Measurements from ENCODE around the gene PCDHGA4. TPM values are rescaled to one million over a fixed set of nuclear protein-coding genes. Genes with fewer than 3 reads are reported as not detected.
"Not testable (repeated sequence)": the region's sequence is repeated elsewhere in the genome, so short reads cannot be mapped to it uniquely, and the experiment has no call there.

The PCDHGA4 gene
- polyA plus RNA-seq, 6 donors from 2014 or later, result 0.14 to 0.16 TPM; not detected in 4

DNA sequence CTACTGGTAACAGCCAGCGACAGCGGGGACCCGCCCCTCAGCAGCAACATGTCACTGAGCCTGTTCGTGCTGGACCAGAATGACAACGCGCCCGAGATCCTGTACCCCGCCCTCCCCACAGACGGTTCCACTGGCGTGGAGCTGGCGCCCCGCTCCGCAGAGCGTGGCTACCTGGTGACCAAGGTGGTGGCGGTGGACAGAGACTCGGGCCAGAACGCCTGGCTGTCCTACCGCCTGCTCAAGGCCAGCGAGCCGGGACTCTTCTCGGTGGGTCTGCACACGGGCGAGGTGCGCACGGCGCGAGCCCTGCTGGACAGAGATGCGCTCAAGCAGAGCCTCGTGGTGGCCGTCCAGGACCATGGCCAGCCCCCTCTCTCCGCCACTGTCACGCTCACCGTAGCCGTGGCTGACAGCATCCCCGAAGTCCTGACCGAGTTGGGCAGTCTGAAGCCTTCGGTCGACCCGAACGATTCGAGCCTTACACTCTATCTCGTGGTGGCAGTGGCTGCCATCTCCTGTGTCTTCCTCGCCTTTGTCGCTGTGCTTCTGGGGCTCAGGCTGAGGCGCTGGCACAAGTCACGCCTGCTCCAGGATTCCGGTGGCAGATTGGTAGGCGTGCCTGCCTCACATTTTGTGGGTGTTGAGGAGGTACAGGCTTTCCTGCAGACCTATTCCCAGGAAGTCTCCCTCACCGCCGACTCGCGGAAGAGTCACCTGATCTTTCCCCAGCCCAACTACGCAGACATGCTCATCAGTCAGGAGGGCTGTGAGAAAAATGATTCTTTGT lies 39.8 kb downstream of the PCDHGA4 start:
- Mint-ChIP-seq H3K36me3 (peaks cover 16 to 21% of the 10 kb centered on the region in 2 donors), H3K9me3 (peaks cover 4 to 71% (median 38%) of the 10 kb centered on the region in 7 donors), H3K4me3 (peak overlapping the region in 1 of 8 donors; percentile 16), H3K27ac (peak overlapping the region in 2 of 6 donors; percentile 24 to 79), H3K27me3 (peaks cover 52 to 75% (median 55%) of the 10 kb centered on the region in 3 donors)
- ATAC-seq (ENCODE audit: low read depth in 2 of 2); H3K4me1 Mint-ChIP-seq; DNase-seq: not testable (repeated sequence)

DNA sequence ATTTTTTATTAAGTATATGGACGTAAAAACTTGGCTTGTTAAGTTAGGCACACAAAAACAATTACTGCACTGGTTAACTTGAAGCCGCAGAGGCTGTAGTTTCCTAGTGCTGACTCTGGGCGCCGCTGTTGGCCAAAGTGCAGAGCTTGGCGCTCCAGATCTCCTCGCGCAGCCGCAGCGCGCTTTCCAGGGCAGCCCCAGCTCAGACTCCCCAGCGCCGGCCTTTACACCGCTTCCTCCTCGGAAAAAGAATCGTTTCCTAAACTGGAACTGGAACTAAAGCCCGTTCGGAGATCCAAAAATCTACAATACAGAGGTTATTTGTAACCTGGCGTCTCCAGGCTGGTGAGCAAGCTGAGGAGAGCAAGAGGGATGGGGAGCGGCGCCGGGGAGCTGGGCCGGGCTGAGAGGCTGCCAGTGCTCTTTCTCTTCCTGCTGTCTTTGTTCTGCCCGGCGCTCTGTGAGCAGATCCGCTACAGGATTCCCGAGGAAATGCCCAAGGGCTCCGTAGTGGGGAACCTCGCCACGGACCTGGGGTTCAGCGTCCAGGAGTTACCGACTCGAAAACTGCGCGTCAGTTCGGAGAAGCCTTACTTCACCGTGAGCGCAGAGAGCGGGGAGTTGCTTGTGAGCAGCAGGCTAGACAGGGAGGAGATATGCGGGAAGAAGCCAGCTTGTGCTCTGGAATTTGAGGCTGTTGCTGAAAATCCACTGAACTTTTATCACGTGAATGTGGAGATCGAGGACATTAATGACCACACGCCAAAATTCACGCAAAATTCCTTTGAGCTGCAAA lies 43.1 kb downstream of the PCDHGA4 start, which contains the start of gene PCDHGB5:
TSS of gene PCDHGB5 (plus strand) at position 192 of the 796 bp plus-strand sequence. CDS start at position 373, 181 bp downstream.
- Mint-ChIP-seq H3K27ac (peak within 1 kb of the TSS in 1 of 6 donors; percentile 63), H3K9me3 (peaks cover 4 to 60% (median 34%) of the 10 kb centered on the region in 7 donors), H3K4me3 (peak within 1 kb of the TSS; percentile 2 to 83 (median 42)), H3K36me3 (peaks cover 12 to 19% of the 10 kb centered on the region in 2 donors), H3K27me3 (peaks cover 47 to 74% (median 52%) of the 10 kb centered on the region in 3 donors)
- ATAC-seq (ENCODE audit: low read depth in 2 of 2), result peak; percentile 58 to 61
- H3K4me1 Mint-ChIP-seq, DNase-seq: not testable (repeated sequence)

DNA sequence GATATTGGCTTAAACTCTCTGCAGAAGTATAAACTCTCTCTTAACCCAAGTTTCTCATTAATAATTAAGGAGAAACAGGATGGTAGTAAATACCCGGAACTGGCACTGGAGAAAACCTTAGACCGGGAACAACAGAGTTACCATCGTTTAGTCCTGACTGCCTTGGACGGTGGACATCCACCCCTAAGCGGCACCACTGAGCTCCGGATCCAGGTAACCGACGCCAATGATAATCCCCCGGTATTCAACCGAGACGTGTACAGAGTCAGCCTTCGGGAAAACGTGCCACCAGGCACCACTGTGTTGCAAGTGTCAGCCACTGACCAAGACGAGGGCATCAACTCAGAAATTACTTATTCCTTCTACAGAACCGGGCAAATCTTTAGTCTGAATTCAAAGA lies 43.8 kb downstream of the PCDHGA4 start:
- peaks cover 50 to 74% (median 57%) of the 10 kb centered on the region in 3 donors for H3K27me3 Mint-ChIP-seq
- DNase-seq (no peak), ATAC-seq (ENCODE audit: low read depth in 2 of 2) (no peak)
- peak overlapping the region in 1 of 6 donors; percentile 63 for H3K27ac Mint-ChIP-seq
- H3K36me3 Mint-ChIP-seq, result peaks cover 9 to 25% of the 10 kb centered on the region in 2 donors
- peaks cover 4 to 61% (median 35%) of the 10 kb centered on the region in 7 donors for H3K9me3 Mint-ChIP-seq
- H3K4me3 Mint-ChIP-seq, result peak overlapping the region in 1 of 8 donors; percentile 29
- H3K4me1 Mint-ChIP-seq, result peaks cover 0 to 3% (median 0%) of the 10 kb centered on the region in 3 donors

DNA sequence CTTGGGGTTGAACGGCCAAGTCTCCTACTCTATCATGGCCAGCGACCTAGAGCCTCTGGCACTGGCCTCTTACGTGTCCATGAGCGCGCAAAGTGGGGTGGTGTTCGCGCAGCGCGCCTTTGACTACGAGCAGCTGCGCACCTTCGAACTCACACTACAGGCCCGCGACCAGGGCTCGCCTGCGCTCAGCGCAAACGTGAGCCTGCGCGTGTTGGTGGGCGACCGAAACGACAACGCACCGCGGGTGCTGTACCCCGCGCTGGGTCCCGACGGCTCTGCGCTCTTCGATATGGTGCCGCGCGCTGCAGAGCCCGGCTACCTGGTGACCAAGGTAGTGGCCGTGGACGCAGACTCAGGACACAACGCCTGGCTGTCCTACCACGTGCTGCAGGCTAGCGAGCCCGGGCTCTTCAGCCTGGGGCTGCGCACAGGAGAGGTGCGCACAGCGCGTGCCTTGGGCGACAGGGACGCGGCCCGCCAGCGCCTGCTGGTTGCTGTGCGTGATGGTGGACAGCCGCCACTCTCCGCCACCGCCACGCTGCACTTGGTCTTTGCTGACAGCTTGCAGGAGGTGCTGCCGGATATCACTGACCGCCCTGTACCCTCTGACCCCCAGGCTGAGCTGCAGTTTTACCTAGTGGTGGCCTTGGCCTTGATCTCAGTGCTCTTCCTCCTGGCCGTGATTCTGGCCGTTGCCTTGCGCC lies 44.9 kb downstream of the PCDHGA4 start:
- ATAC-seq (ENCODE audit: low read depth in 2 of 2) (no peak), DNase-seq (no peak)
- peaks cover 52 to 76% (median 58%) of the 10 kb centered on the region in 3 donors for H3K27me3 Mint-ChIP-seq
- peaks cover 4 to 27% of the 10 kb centered on the region in 2 donors for H3K36me3 Mint-ChIP-seq
- H3K9me3 Mint-ChIP-seq, result peaks cover 4 to 56% (median 35%) of the 10 kb centered on the region in 7 donors
- H3K4me1 Mint-ChIP-seq, result peaks cover 0 to 3% (median 0%) of the 10 kb centered on the region in 3 donors
- H3K27ac Mint-ChIP-seq, result peak overlapping the region in 3 of 6 donors; percentile 58 to 92 (median 81)
- H3K4me3 Mint-ChIP-seq, result peak overlapping the region in 2 of 8 donors; percentile 20 to 30

DNA sequence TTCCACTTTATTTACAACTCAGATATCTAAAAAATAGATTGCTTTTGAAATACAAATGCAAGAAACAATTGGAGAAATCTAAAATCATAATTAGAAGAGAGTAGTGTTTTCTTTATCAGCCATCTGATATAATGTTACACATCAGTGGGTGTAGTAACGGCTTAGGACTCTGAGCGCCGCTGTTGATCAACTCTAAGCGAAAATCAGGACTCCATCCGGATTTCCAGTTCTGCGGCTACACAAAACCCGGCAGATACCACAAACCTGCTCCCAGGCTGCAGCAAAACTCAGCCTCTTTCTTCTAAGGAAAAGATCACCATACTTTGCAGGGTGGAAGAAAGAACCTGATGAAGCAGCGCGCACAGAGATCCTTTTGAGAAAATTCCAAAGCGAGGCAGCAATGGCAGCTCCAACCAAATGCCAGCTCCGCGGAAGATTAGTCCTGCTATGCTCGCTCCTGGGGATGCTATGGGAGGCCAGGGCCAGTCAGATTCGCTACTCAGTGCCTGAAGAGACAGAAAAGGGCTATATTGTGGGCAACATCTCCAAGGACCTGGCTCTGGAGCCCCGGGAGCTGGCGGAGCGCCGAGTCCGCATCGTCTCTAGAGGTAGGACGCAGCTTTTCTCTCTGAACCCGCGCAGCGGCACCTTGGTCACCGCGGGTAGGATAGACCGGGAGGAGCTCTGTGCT lies 47.9 kb downstream of the PCDHGA4 start, which contains the start of gene PCDHGA9:
TSS of gene PCDHGA9 (plus strand) at position 226 of the 691 bp plus-strand sequence. CDS start at position 401, 175 bp downstream.
- H3K4me3 Mint-ChIP-seq, result peak within 1 kb of the TSS; percentile 65 to 89 (median 78)
- H3K27ac Mint-ChIP-seq, result peak within 1 kb of the TSS in 2 of 6 donors; percentile 56 to 82
- H3K4me1 Mint-ChIP-seq, result peaks cover 0 to 5% (median 3%) of the 10 kb centered on the region in 3 donors
- H3K9me3 Mint-ChIP-seq, result peaks cover 4 to 61% (median 42%) of the 10 kb centered on the region in 7 donors
- peaks cover 4 to 37% of the 10 kb centered on the region in 2 donors for H3K36me3 Mint-ChIP-seq
- ATAC-seq (ENCODE audit: low read depth in 2 of 2), result no peak
- H3K27me3 Mint-ChIP-seq, result peaks cover 57 to 78% (median 69%) of the 10 kb centered on the region in 3 donors
- no peak for DNase-seq

DNA sequence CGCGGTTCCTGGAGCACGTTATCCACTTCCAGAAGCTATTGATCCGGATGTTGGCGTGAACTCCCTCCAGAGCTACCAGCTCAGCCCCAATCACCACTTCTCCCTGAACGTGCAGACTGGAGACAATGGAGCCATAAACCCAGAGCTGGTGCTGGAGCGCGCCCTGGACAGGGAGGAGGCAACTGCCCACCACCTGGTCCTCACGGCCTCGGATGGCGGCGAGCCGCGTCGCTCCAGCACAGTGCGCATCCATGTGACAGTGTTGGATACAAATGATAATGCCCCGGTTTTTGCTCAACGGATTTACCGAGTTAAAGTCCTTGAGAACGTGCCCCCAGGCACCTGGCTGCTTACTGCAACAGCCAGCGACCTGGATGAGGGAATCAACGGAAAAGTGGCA lies 48.6 kb downstream of the PCDHGA4 start:
- ATAC-seq (ENCODE audit: low read depth in 2 of 2), result no peak
- Mint-ChIP-seq H3K9me3 (peaks cover 4 to 68% (median 46%) of the 10 kb centered on the region in 7 donors), H3K36me3 (peaks cover 4 to 42% of the 10 kb centered on the region in 2 donors), H3K4me1 (peaks cover 0 to 12% (median 3%) of the 10 kb centered on the region in 3 donors), H3K27ac (peak overlapping the region in 2 of 6 donors; percentile 24 to 81), H3K4me3 (peak overlapping the region in 3 of 8 donors; percentile 5 to 75 (median 18)), H3K27me3 (peaks cover 59 to 84% (median 74%) of the 10 kb centered on the region in 3 donors)
- DNase-seq, result no peak

Other genes with a start within 250 kb of the PCDHGA4 start
- not detected for gene PCDHB4, start 233.2 kb upstream of the PCDHGA4 start, polyA plus RNA-seq (ENCODE audit: low read depth in 6 of 6)
- gene PCDHB5, start 219.8 kb upstream of the PCDHGA4 start, polyA plus RNA-seq (ENCODE audit: low read depth in 6 of 6), result under 1 TPM in 2 of 6 donors, not detected in 4; 0.08 to 0.43 TPM
- gene PCDHB6, start 205.0 kb upstream of the PCDHGA4 start, polyA plus RNA-seq (ENCODE audit: low read depth in 6 of 6), result not detected
- gene PCDHB7, start 182.4 kb upstream of the PCDHGA4 start, polyA plus RNA-seq (ENCODE audit: low read depth in 6 of 6), result not detected
- gene PCDHB8, start 177.2 kb upstream of the PCDHGA4 start, polyA plus RNA-seq (ENCODE audit: low read depth in 6 of 6), result not detected
- not detected for gene PCDHB16, start 172.6 kb upstream of the PCDHGA4 start, polyA plus RNA-seq (ENCODE audit: low read depth in 6 of 6)
- not detected for gene PCDHB9, start 167.9 kb upstream of the PCDHGA4 start, polyA plus RNA-seq (ENCODE audit: low read depth in 6 of 6)
- not detected for gene PCDHB10, start 162.7 kb upstream of the PCDHGA4 start, polyA plus RNA-seq (ENCODE audit: low read depth in 6 of 6)
- gene PCDHB11, start 155.4 kb upstream of the PCDHGA4 start, polyA plus RNA-seq (ENCODE audit: low read depth in 6 of 6), result not detected
- not detected for gene PCDHB12, start 146.3 kb upstream of the PCDHGA4 start, polyA plus RNA-seq (ENCODE audit: low read depth in 6 of 6)
- gene PCDHB13, start 141.1 kb upstream of the PCDHGA4 start, polyA plus RNA-seq (ENCODE audit: low read depth in 6 of 6), result not detected
- not detected for gene PCDHB14, start 131.7 kb upstream of the PCDHGA4 start, polyA plus RNA-seq (ENCODE audit: low read depth in 6 of 6)
- not detected for gene PCDHB15, start 109.6 kb upstream of the PCDHGA4 start, polyA plus RNA-seq (ENCODE audit: low read depth in 6 of 6)
- gene SLC25A2, start 51.0 kb upstream of the PCDHGA4 start, polyA plus RNA-seq (ENCODE audit: low read depth in 6 of 6), result under 1 TPM in 1 of 6 donors, not detected in 5; 0.20 TPM
- gene TAF7, start 34.2 kb upstream of the PCDHGA4 start, polyA plus RNA-seq (ENCODE audit: low read depth in 6 of 6), result 100 to 1,000 TPM; 270 to 315 (median 285) TPM
- gene PCDHGA1, start 24.5 kb upstream of the PCDHGA4 start, polyA plus RNA-seq (ENCODE audit: low read depth in 6 of 6), result not detected
- not detected for gene PCDHGA2, start 16.3 kb upstream of the PCDHGA4 start, polyA plus RNA-seq (ENCODE audit: low read depth in 6 of 6)
- gene PCDHGA3, start 11.2 kb upstream of the PCDHGA4 start, polyA plus RNA-seq (ENCODE audit: low read depth in 6 of 6), result not detected
- not detected for gene PCDHGB1, start 4.9 kb upstream of the PCDHGA4 start, polyA plus RNA-seq (ENCODE audit: low read depth in 6 of 6)
- gene PCDHGB2, start 5.0 kb downstream of the PCDHGA4 start, polyA plus RNA-seq (ENCODE audit: low read depth in 6 of 6), result under 1 TPM in 3 of 6 donors, not detected in 3; 0.27 to 0.82 (median 0.74) TPM
- under 1 TPM in 1 of 6 donors, not detected in 5; 0.10 TPM for gene PCDHGA5, start 9.1 kb downstream of the PCDHGA4 start, polyA plus RNA-seq (ENCODE audit: low read depth in 6 of 6)
- gene PCDHGB3, start 15.2 kb downstream of the PCDHGA4 start, polyA plus RNA-seq (ENCODE audit: low read depth in 6 of 6), result under 1 TPM in 1 of 6 donors, not detected in 5; 0.21 TPM
- gene PCDHGA6, start 18.9 kb downstream of the PCDHGA4 start, polyA plus RNA-seq (ENCODE audit: low read depth in 6 of 6), result under 1 TPM in 1 of 6 donors, not detected in 5; 0.08 TPM
- gene PCDHGA7, start 27.7 kb downstream of the PCDHGA4 start, polyA plus RNA-seq (ENCODE audit: low read depth in 6 of 6), result not detected
- gene PCDHGB4, start 32.7 kb downstream of the PCDHGA4 start, polyA plus RNA-seq (ENCODE audit: low read depth in 6 of 6), result under 1 TPM in 1 of 6 donors, not detected in 5; 0.15 TPM
- gene PCDHGA8, start 37.6 kb downstream of the PCDHGA4 start, polyA plus RNA-seq (ENCODE audit: low read depth in 6 of 6), result not detected
- gene PCDHGB5, start 42.9 kb downstream of the PCDHGA4 start, polyA plus RNA-seq (ENCODE audit: low read depth in 6 of 6), result under 1 TPM in 3 of 6 donors, not detected in 3; 0.12 to 0.27 (median 0.20) TPM
- gene PCDHGA9, start 47.8 kb downstream of the PCDHGA4 start, polyA plus RNA-seq (ENCODE audit: low read depth in 6 of 6), result under 1 TPM in 1 of 6 donors, not detected in 5; 0.25 TPM
- under 1 TPM in 2 of 6 donors, not detected in 4; 0.11 to 0.17 TPM for gene PCDHGB6, start 53.0 kb downstream of the PCDHGA4 start, polyA plus RNA-seq (ENCODE audit: low read depth in 6 of 6)
- under 1 TPM in 1 of 6 donors, not detected in 5; 0.05 TPM for gene PCDHGA10, start 58.0 kb downstream of the PCDHGA4 start, polyA plus RNA-seq (ENCODE audit: low read depth in 6 of 6)
- not detected for gene PCDHGB7, start 62.7 kb downstream of the PCDHGA4 start, polyA plus RNA-seq (ENCODE audit: low read depth in 6 of 6)
- not detected for gene PCDHGA11, start 66.0 kb downstream of the PCDHGA4 start, polyA plus RNA-seq (ENCODE audit: low read depth in 6 of 6)
- gene PCDHGA12, start 75.5 kb downstream of the PCDHGA4 start, polyA plus RNA-seq (ENCODE audit: low read depth in 6 of 6), result under 1 TPM in 3 of 6 donors, not detected in 3; 0.09 to 0.16 (median 0.11) TPM
- gene PCDHGC3, start 120.9 kb downstream of the PCDHGA4 start, polyA plus RNA-seq (ENCODE audit: low read depth in 6 of 6), result under 1 TPM in 3 of 6 donors, not detected in 3; 0.35 to 0.86 (median 0.61) TPM
- not detected for gene PCDHGC4, start 130.0 kb downstream of the PCDHGA4 start, polyA plus RNA-seq (ENCODE audit: low read depth in 6 of 6)
- gene PCDHGC5, start 134.1 kb downstream of the PCDHGA4 start, polyA plus RNA-seq (ENCODE audit: low read depth in 6 of 6), result not detected